Right cardiac atrium (tissue), 5 donors: ENCODE results near the gene IMPDH1. TPM values are rescaled to one million over a fixed set of nuclear protein-coding genes. Genes with fewer than 3 reads are reported as not detected.

Experiments
- ATAC-seq, 2 donors: fragments of 200-7000 bp; cut with Tn5 transposase; one replicate each; pipeline versions ENCODE4 v1.8.0 to v1.9.1; 2020; ENCODE audit warnings: moderate library complexity in 2 of 2, mild to moderate bottlenecking in 1 of 2
- DNase-seq, 3 donors: peaks; one replicate each; pipeline ENCODE4 v3.0.0-alpha.2; 2020
- H3K27ac ChIP-seq: one replicate; pipeline ENCODE4 v1.5.1; 2013; ENCODE audit warnings: mild to moderate bottlenecking, low read length, control low read depth, moderate library complexity
- H3K27me3 ChIP-seq: one replicate; pipeline ENCODE4 v1.6.1; 2013; ENCODE audit not compliant: control insufficient read depth, insufficient read depth
- H3K4me1 ChIP-seq: one replicate; pipeline ENCODE4 v1.6.1; 2013; ENCODE audit warnings: low read length; ENCODE audit not compliant: control insufficient read depth, insufficient read depth
- H3K4me3 ChIP-seq: one replicate; pipeline ENCODE4 v1.5.1; 2013; ENCODE audit warnings: low read length, control low read depth
- H3K9me3 ChIP-seq: one replicate; pipeline ENCODE4 v1.6.1; 2013; ENCODE audit warnings: low read length; ENCODE audit not compliant: control insufficient read depth
- WGBS: extraction: QIAGEN DNeasy Blood & Tissue Kit; methylation state at CpG from one replicate; pipeline ENCODE4 v1.1.7; 2013; 5-methylcytosine and 5-hydroxymethylcytosine counted together
- intact Hi-C, 4 donors: fragments of 100-400 bp; cut with DNase I; formaldehyde crosslinking; loops; one replicate each; pipeline versions ENCODE4 v1.11.0 to v1.14.0; 2022 to 2023
- polyA plus RNA-seq: library from polyadenylated mRNA; stranded (reverse); fragments of 200-250 nt; gene quantifications from one replicate; pipeline ENCODE4 v1.2.3, GENCODE V29; 2013
- total RNA-seq, 4 donors: library from RNA; stranded (reverse); fragmentation: NEBNext Ultra II Directional; extraction: Animal tissue kit (Norgen Biotek cat#: 25700); gene quantifications; one replicate each; pipeline ENCODE4 v1.2.1, GENCODE V29; 2021
- donor health status: healthy with polysubstance abuse.
- donor health status: DM: no; HTN: yes; CAD: no.
- donor health status: DM: no; HTN: no; CAD: no.
- donor health status: DM: no; HTN: yes; CAD: no; lungs with severe emphysema.
- donor health status: DM: yes; HTN: yes; CAD: no.

The IMPDH1 gene
- total and polyA plus RNA-seq, 5 donors: 13.8 to 22.2 (median 14.5) TPM

- Histone ChIP-seq H3K4me3 (no peak overlapping the region), H3K4me1 (no peaks in the 10 kb centered on the region), H3K27me3 (no peaks in the 10 kb centered on the region), H3K9me3 (no peaks in the 10 kb centered on the region), H3K27ac (no peak overlapping the region)
- intact Hi-C loops: no loop called here
- peak in 1 of 3 donors; percentile 47 for DNase-seq
- WGBS: 93% methylated on average over 23 of the region's 23 CpGs
- ATAC-seq: no peak
Observed at GRCh38 chr7:128393526-128394330, 16.1 kb downstream of the IMPDH1 start.

GRCh38 chr7:128392446-128393327, 17.1 kb downstream of the IMPDH1 start:
- no peak overlapping the region for H3K4me3 ChIP-seq
- no peaks in the 10 kb centered on the region for H3K27me3 ChIP-seq
- intact Hi-C loops: no loop called here
- ATAC-seq: no peak
- 92% methylated on average over 18 of the region's 18 CpGs for WGBS
- H3K27ac ChIP-seq: no peak overlapping the region
- peak in 1 of 3 donors; percentile 47 for DNase-seq
- H3K9me3 ChIP-seq: no peaks in the 10 kb centered on the region
- no peaks in the 10 kb centered on the region for H3K4me1 ChIP-seq

GRCh38 chr7:128391805-128392204, 18.0 kb downstream of the IMPDH1 start:
- DNase-seq: no peak

DNA sequence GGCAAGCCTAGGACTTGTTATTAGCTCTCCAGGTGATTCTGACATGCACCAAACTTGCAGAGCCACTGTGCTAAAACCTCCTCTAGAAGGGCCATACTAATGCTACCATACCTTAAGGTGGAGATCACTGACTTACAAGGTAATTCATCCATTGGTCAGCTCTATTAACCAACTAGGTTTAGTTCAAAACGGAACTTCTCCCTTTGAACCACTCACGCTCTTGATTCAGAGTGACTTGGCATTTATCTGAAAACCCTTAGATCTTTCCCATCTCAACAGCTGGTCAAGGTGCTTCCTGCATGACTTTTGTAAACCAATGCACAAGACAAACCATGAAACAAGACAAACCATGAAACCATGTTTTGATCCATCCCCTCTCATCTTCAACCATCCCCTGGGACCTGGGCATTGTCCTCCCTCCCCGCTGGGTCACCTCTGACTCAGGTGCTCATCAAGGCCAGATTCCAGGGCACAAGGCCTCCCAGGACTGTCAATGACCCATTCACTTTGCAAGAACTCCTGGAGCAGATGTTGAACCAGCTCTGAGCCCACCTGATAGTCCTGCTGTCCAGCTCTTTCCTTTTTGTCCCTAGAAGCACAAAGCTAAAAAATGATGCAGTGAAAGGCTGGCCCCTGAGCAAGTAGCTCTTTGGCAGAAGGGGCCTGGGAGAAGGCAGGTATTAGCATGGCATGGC, 18.8 kb downstream of the IMPDH1 start:
- no peak overlapping the region for H3K4me3 ChIP-seq
- H3K4me1 ChIP-seq: no peaks in the 10 kb centered on the region
- 76% methylated on average over 3 of the region's 3 CpGs for WGBS
- intact Hi-C loops: no loop called here
- no peak overlapping the region for H3K27ac ChIP-seq
- H3K9me3 ChIP-seq: no peaks in the 10 kb centered on the region
- DNase-seq: no peak
- no peaks in the 10 kb centered on the region for H3K27me3 ChIP-seq
- no peak for ATAC-seq

More at GRCh38 chr7:128391805-128392204, 18.0 kb downstream of the IMPDH1 start:
- Histone ChIP-seq H3K27ac (no peak overlapping the region), H3K4me1 (no peaks in the 10 kb centered on the region), H3K9me3 (no peaks in the 10 kb centered on the region), H3K4me3 (no peak overlapping the region), H3K27me3 (no peaks in the 10 kb centered on the region)
- intact Hi-C loops: no loop called here
- no peak for ATAC-seq
- whole genome bisulfite sequencing: 93% methylated on average over 7 of the region's 7 CpGs

- Histone ChIP-seq H3K9me3 (no peaks in the 10 kb centered on the region), H3K4me1 (no peaks in the 10 kb centered on the region), H3K4me3 (no peak overlapping the region), H3K27ac (no peak overlapping the region), H3K27me3 (no peaks in the 10 kb centered on the region)
- 80% methylated on average over 9 of the region's 9 CpGs for WGBS
- ATAC-seq: no peak
- intact Hi-C loops: loop anchor here (5.0 kb wide), 2 partner anchors 37 to 42 kb away; no protein-coding TSS in a partner anchor
- peak in 1 of 3 donors; percentile 47 for DNase-seq
Observed at GRCh38 chr7:128389618-128390329, 20.0 kb downstream of the IMPDH1 start.

- 36% methylated on average over 2 of the region's 2 CpGs for WGBS
- Histone ChIP-seq H3K27ac (no peak overlapping the region), H3K27me3 (no peaks in the 10 kb centered on the region), H3K4me1 (no peaks in the 10 kb centered on the region), H3K4me3 (no peak overlapping the region), H3K9me3 (no peaks in the 10 kb centered on the region)
- no peak for DNase-seq
- ATAC-seq: no peak
- intact Hi-C loops: loop anchor here (5.0 kb wide), 2 partner anchors 37 to 42 kb away; no protein-coding TSS in a partner anchor
Observed at GRCh38 chr7:128389085-128389617, 20.6 kb downstream of the IMPDH1 start.

GRCh38 chr7:128388145-128388485, 21.7 kb downstream of the IMPDH1 start:
- Histone ChIP-seq H3K27ac (no peak overlapping the region), H3K4me3 (no peak overlapping the region), H3K27me3 (no peaks in the 10 kb centered on the region), H3K9me3 (no peaks in the 10 kb centered on the region), H3K4me1 (no peaks in the 10 kb centered on the region)
- WGBS: 45% methylated on average over 3 of the region's 3 CpGs
- no peak for DNase-seq
- intact Hi-C loops: loop anchor here (5.0 kb wide), 2 partner anchors 36 to 41 kb away; no protein-coding TSS in a partner anchor
- ATAC-seq: no peak

GRCh38 chr7:128387216-128388144, 22.3 kb downstream of the IMPDH1 start:
- Histone ChIP-seq H3K27ac (no peak overlapping the region), H3K4me3 (no peak overlapping the region), H3K4me1 (no peaks in the 10 kb centered on the region), H3K27me3 (no peaks in the 10 kb centered on the region), H3K9me3 (no peaks in the 10 kb centered on the region)
- ATAC-seq (peak; percentile 87 to 91), DNase-seq (peak; percentile 87 to 94 (median 91))
- intact Hi-C loops: loop anchor here (5.0 kb wide), 2 partner anchors 35 to 40 kb away; no protein-coding TSS in a partner anchor
- WGBS: 19% methylated on average over 24 of the region's 24 CpGs
